Measurements from ENCODE around the gene POLR3E.

Gene POLR3E

GRCh38 chr16:22383827-22384226, 86.6 kb downstream of the POLR3E start:
- DNase-seq: no peak
- Mint-ChIP-seq H3K27ac (no peak overlapping the region), H3K9me3 (no peaks in the 10 kb centered on the region), H3K36me3 (ENCODE audit: low read depth) (no peaks in the 10 kb centered on the region), H3K4me1 (peaks cover 24% of the 10 kb centered on the region), H3K4me3 (no peak overlapping the region), H3K27me3 (no peaks in the 10 kb centered on the region)
- ATAC-seq: no peak
